ENCODE measurements around the gene PVR.

The PVR gene

GRCh38 chr19:44644402-44645016 lies 799 bp downstream of the PVR start:
- peak in 16 of 56 donors; percentile 5 to 58 (median 32) for DNase-seq

- DNase-seq, result no peak
These were observed 1.8 kb downstream of the PVR start for GRCh38 chr19:44645407-44646048.

GRCh38 chr19:44646049-44646416 lies 2.3 kb downstream of the PVR start:
- DNase-seq, result no peak

- no peak for DNase-seq
These were observed 3.4 kb downstream of the PVR start for GRCh38 chr19:44647144-44647543.

GRCh38 chr19:44648631-44649251 lies 5.0 kb downstream of the PVR start:
- DNase-seq, result no peak

- DNase-seq, result no peak
These were observed 6.0 kb downstream of the PVR start for GRCh38 chr19:44649578-44650145.

- no peak for DNase-seq
These were observed 9.6 kb downstream of the PVR start for GRCh38 chr19:44653343-44653742.

GRCh38 chr19:44653977-44654774 lies 10.5 kb downstream of the PVR start:
- peak in 22 of 56 donors; percentile 1 to 41 (median 8) for DNase-seq

- DNase-seq, result peak in 30 of 56 donors; percentile 0 to 61 (median 10)
These were observed 13.7 kb downstream of the PVR start for GRCh38 chr19:44657211-44657921.

- no peak for DNase-seq
These were observed 14.5 kb downstream of the PVR start for GRCh38 chr19:44658069-44658733.

GRCh38 chr19:44660081-44660480 lies 16.4 kb downstream of the PVR start:
- no peak for DNase-seq

GRCh38 chr19:44661205-44661604 lies 17.5 kb downstream of the PVR start:
- DNase-seq, result no peak

- DNase-seq, result no peak
These were observed 18.2 kb downstream of the PVR start for GRCh38 chr19:44661904-44662303.

- peak in 1 of 56 donors; percentile 8 for DNase-seq
These were observed 19.1 kb downstream of the PVR start for GRCh38 chr19:44662691-44663385.

- no peak for DNase-seq
These were observed 20.3 kb downstream of the PVR start for GRCh38 chr19:44663996-44664395.

GRCh38 chr19:44664976-44665375 lies 21.3 kb downstream of the PVR start:
- no peak for DNase-seq

GRCh38 chr19:44666852-44667556 lies 23.3 kb downstream of the PVR start:
- DNase-seq, result no peak

GRCh38 chr19:44668985-44669764 lies 25.5 kb downstream of the PVR start:
- no peak for DNase-seq
